Measurements from ENCODE around the gene KLRB1. TPM values are rescaled to one million over a fixed set of nuclear protein-coding genes. Genes with fewer than 3 reads are reported as not detected.

Gene KLRB1
- total RNA-seq, 1 donor from 2014 or later, result not detected

- H3K36me3 Mint-ChIP-seq (ENCODE audit: low read depth), result no peaks in the 10 kb centered on the region
- TF ChIP-seq, protein P1, sequence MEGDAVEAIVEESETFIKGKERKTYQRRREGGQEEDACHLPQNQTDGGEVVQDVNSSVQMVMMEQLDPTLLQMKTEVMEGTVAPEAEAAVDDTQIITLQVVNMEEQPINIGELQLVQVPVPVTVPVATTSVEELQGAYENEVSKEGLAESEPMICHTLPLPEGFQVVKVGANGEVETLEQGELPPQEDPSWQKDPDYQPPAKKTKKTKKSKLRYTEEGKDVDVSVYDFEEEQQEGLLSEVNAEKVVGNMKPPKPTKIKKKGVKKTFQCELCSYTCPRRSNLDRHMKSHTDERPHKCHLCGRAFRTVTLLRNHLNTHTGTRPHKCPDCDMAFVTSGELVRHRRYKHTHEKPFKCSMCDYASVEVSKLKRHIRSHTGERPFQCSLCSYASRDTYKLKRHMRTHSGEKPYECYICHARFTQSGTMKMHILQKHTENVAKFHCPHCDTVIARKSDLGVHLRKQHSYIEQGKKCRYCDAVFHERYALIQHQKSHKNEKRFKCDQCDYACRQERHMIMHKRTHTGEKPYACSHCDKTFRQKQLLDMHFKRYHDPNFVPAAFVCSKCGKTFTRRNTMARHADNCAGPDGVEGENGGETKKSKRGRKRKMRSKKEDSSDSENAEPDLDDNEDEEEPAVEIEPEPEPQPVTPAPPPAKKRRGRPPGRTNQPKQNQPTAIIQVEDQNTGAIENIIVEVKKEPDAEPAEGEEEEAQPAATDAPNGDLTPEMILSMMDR (IDR thresholded peaks at IDR 0.05), result no peak
- H3K4me3 Mint-ChIP-seq (ENCODE audit: unreplicated experiment), result no peak overlapping the region
- no peaks in the 10 kb centered on the region for H3K9me3 Mint-ChIP-seq (ENCODE audit: low read depth)
- H3K27me3 Mint-ChIP-seq (ENCODE audit: low read depth), result no peaks in the 10 kb centered on the region
- DNase-seq (ENCODE audit: low spot score), result no peak
- H3K4me1 Mint-ChIP-seq (ENCODE audit: low read depth), result no peaks in the 10 kb centered on the region
- H3K27ac Mint-ChIP-seq (ENCODE audit: unreplicated experiment), result no peak overlapping the region
These were observed 32.3 kb upstream of the KLRB1 start for GRCh38 chr12:9640024-9640423.

DNA sequence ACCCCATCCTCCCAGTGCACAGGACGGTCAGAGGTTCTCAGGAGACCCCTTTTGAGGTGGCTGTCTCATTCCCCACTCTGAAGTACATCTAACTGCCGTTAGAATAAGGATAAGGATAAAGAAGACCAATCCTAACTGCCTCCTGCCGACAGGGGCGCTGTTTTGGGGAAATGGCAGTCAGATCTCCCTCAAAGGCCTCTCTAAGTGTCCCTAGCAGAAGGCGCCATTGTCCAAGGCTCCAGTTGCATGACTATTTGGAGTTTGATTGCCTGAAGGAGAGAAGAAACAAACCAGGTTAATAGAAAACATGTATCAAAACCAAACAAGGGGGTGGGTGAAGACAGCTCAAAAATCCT lies 29.1 kb upstream of the KLRB1 start:
- no peaks in the 10 kb centered on the region for H3K27me3 Mint-ChIP-seq (ENCODE audit: low read depth)
- no peaks in the 10 kb centered on the region for H3K9me3 Mint-ChIP-seq (ENCODE audit: low read depth)
- H3K4me3 Mint-ChIP-seq (ENCODE audit: unreplicated experiment), result no peak overlapping the region
- TF ChIP-seq, protein P1 (IDR thresholded peaks at IDR 0.05), result no peak
- no peaks in the 10 kb centered on the region for H3K4me1 Mint-ChIP-seq (ENCODE audit: low read depth)
- H3K36me3 Mint-ChIP-seq (ENCODE audit: low read depth), result no peaks in the 10 kb centered on the region
- DNase-seq (ENCODE audit: low spot score), result no peak
- H3K27ac Mint-ChIP-seq (ENCODE audit: unreplicated experiment), result no peak overlapping the region

- no peak overlapping the region for H3K27ac Mint-ChIP-seq (ENCODE audit: unreplicated experiment)
- no peaks in the 10 kb centered on the region for H3K27me3 Mint-ChIP-seq (ENCODE audit: low read depth)
- H3K4me1 Mint-ChIP-seq (ENCODE audit: low read depth), result no peaks in the 10 kb centered on the region
- no peak for DNase-seq (ENCODE audit: low spot score)
- H3K4me3 Mint-ChIP-seq (ENCODE audit: unreplicated experiment), result no peak overlapping the region
- TF ChIP-seq, protein P1 (IDR thresholded peaks at IDR 0.05), result no peak
- H3K9me3 Mint-ChIP-seq (ENCODE audit: low read depth), result no peaks in the 10 kb centered on the region
- no peaks in the 10 kb centered on the region for H3K36me3 Mint-ChIP-seq (ENCODE audit: low read depth)
These were observed 28.6 kb upstream of the KLRB1 start for GRCh38 chr12:9636150-9636850.

GRCh38 chr12:9634969-9635754 lies 27.4 kb upstream of the KLRB1 start:
- Mint-ChIP-seq H3K4me3 (ENCODE audit: unreplicated experiment) (no peak overlapping the region), H3K27me3 (ENCODE audit: low read depth) (no peaks in the 10 kb centered on the region), H3K9me3 (ENCODE audit: low read depth) (no peaks in the 10 kb centered on the region), H3K27ac (ENCODE audit: unreplicated experiment) (no peak overlapping the region), H3K4me1 (ENCODE audit: low read depth) (no peaks in the 10 kb centered on the region), H3K36me3 (ENCODE audit: low read depth) (no peaks in the 10 kb centered on the region)
- no peak for DNase-seq (ENCODE audit: low spot score)
- TF ChIP-seq, protein P1 (IDR thresholded peaks at IDR 0.05), result no peak

- Mint-ChIP-seq H3K9me3 (ENCODE audit: low read depth) (no peaks in the 10 kb centered on the region), H3K36me3 (ENCODE audit: low read depth) (no peaks in the 10 kb centered on the region), H3K27ac (ENCODE audit: unreplicated experiment) (no peak overlapping the region), H3K4me3 (ENCODE audit: unreplicated experiment) (no peak overlapping the region), H3K27me3 (ENCODE audit: low read depth) (no peaks in the 10 kb centered on the region), H3K4me1 (ENCODE audit: low read depth) (no peaks in the 10 kb centered on the region)
- no peak for DNase-seq (ENCODE audit: low spot score)
- TF ChIP-seq, protein P1 (IDR thresholded peaks at IDR 0.05), result peak; percentile 93
These were observed 26.6 kb upstream of the KLRB1 start for GRCh38 chr12:9634177-9634803.
